Femur (tissue), 1 donor: ENCODE data around the gene ALG14.
A peak's percentile ranks its signal among the peaks of the same experiment; 100 is the strongest.
"Not testable (repeated sequence)": the region's sequence is repeated elsewhere in the genome, so short reads cannot be mapped to it uniquely, and the experiment has no call there.

Experiments used
- DNase-seq: peaks from one replicate; pipeline ENCODE4 v3.0.0-alpha.2; 2017

The ALG14 gene

GRCh38 chr1:95041491-95042165 lies 31.1 kb downstream of the ALG14 start:
- peak; percentile 85 for DNase-seq

- DNase-seq, result no peak
Observed at GRCh38 chr1:95040032-95040525, 32.7 kb downstream of the ALG14 start.

DNA sequence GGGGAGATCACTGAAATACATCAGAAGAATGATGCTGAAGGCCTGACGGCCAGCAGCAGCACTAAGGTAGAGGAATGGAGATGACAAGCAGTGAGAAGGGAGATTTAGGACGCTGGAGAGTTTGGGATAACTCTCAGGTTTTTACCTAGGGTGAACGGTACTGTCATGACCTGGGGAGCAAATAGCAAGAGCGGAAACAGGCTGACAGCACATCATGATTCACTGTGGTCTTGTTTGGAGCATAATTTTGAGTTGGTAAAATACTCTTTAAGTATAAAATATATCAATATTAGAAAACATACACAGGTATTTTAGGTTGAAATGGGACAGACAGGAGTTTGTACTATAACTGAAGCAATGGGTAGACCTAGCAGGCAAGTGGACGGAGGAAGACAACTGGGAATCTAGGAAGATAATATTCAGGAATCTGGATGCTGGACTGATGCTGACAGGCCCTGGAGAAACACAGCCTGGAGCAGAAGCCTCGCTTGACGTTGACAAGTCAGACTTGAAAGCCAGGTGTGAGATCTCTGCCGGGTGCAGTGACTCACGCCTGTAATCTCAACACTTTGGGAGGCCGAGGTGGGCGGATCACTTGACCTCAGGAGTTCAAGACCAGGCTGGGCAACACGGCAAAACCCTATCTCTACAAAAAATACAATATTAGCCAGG lies 33.3 kb downstream of the ALG14 start:
- DNase-seq, result no peak

- no peak for DNase-seq
Observed at GRCh38 chr1:95035536-95035935, 37.2 kb downstream of the ALG14 start.

GRCh38 chr1:95034506-95034905 lies 38.2 kb downstream of the ALG14 start:
- DNase-seq, result no peak

DNA sequence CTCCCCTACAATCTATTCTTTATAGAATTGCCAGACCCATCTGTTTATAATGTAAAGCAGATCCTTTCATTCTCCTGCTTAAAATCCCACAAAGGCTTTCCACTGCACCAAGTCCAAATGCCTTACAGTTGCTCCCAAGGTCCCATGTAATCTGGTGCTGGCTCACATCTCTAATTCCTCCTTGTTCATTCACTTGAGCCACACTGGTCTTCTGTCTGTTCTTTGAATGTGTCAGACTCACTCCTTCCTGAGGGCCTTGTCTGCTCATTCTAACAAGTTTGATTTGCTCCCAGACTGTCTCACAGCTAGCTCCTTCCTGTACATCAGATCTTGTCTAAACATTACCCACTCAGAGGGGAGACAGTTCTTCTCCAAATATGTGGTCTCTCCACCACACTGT lies 38.9 kb downstream of the ALG14 start:
- no peak for DNase-seq

GRCh38 chr1:95029532-95029931 lies 43.2 kb downstream of the ALG14 start:
- DNase-seq, result no peak

- DNase-seq, result no peak
Observed at GRCh38 chr1:95028954-95029353, 43.8 kb downstream of the ALG14 start.

GRCh38 chr1:95027046-95027445 lies 45.7 kb downstream of the ALG14 start:
- DNase-seq, result no peak

DNA sequence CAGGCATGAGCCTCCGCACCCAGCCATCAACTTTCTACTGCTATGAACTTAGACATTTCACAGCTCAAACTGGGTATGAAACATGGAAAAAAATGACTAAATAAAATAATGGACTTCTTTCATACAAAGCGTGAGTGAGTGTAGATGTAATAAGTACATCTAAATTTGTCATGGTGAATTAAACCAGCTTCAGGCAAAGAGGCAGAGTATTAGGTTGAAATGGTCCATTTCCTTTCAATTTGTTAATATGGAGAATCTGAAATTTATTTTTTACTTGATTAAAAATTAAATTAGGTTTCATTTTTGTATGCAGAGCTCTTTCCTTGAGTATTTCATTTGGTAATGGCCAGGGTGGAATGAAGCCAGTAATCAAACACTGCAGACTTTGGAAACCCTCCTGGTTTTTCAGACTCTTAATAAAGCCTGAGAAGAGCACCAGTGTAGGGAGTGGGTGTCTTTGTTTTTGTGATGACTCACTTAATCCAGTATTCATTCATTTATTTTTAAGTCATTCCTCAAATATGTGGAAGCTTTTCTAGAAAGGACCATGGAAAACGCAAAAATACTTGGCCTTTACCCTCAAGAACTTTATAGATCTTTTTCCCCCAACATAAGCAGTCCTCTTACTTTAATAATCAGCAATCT lies 49.2 kb downstream of the ALG14 start:
- no peak for DNase-seq

- no peak for DNase-seq
Observed at GRCh38 chr1:95022644-95022926, 50.2 kb downstream of the ALG14 start.

- peak; percentile 91 for DNase-seq
Observed at GRCh38 chr1:95021805-95022643, 50.7 kb downstream of the ALG14 start.

- no peak for DNase-seq
Observed at GRCh38 chr1:95021119-95021518, 51.6 kb downstream of the ALG14 start.

- not testable (repeated sequence) for DNase-seq
Observed at GRCh38 chr1:95019466-95019865, 53.3 kb downstream of the ALG14 start.

DNA sequence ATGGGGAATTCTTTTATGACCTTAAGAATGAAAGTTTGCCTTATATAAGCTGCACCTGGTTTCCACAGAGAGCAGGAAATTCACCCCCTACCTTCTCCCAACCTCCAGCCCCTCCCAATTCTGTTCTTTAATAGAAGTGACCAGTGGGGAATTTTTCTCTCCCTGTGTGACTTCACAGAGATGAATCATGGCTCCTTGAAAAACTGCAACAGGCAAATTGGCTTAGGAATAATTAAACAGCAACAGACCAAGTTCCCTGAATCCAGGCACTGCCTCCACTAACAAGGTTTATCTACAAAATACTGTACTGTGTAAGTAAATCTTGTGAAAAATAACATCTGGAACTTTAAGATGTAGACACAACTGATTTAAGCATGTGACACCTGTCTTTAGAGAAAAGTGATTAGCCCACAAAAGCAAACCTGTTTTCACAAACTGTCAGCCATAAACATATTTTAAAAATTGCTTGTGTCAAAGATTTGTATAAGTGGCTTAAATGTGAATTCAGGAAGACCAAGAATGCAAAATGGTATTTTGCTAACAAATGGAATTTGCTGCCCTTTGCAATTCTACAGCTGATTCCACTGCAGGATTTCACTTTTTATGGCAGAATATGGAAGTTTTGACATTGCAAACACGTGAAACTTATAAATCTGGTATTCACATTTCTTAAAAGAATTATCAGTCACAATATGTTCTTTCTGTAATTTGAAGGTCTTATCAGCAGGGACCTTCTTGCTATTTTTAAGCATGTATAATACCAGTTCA lies 54.0 kb downstream of the ALG14 start:
- DNase-seq, result no peak

- DNase-seq, result no peak
Observed at GRCh38 chr1:95017775-95018174, 55.0 kb downstream of the ALG14 start.

DNA sequence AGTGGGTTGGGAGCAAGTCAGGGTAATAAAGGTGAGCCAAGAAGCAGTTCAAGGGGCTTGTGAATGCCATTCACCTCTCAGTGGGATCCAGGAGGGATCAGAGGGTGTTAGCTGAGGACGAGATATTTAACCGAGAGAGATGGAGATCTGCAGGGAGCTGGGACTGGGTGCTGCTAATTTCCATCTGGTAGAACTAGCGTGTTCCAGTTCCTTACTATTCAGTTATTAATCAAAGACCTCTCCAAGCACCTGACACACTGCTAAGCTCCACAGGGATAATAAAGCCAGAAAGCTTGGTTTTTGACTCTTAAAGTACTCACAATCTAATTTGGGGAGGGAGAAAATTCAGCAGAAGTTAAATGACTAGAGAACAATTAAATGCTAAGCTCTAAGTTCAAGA lies 57.7 kb downstream of the ALG14 start:
- DNase-seq, result no peak

DNA sequence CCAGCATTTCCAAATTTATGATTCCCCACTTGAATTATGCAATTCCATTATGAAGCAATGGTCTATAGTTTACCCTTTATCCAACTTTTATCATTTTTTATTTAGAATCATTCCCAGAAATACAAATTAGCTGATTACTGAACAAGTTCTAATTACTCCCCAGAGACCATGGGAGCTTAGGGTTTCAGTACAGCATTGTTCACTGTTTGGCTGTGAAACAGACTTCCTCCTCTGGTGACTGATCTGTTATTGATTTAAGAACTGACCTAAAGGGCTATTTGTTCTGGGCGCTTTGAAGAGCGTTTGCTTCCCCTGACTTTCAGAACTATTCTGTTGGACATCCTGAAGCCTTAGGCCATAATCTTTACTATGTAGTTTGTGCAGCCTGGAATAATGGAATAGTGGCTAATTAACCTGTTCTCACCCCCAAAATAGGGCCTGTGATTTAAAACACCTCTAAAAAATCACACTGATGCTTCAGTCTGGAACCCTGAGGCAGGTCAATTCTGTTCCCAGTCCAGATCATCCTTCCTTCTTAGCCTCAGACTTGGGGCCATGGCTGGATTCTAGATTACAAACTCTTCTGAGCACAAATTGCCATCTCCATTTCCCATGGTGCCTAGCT lies 58.7 kb downstream of the ALG14 start:
- DNase-seq, result no peak

- no peak for DNase-seq
Observed at GRCh38 chr1:95012389-95012788, 60.4 kb downstream of the ALG14 start.

GRCh38 chr1:95010158-95010557 lies 62.6 kb downstream of the ALG14 start:
- DNase-seq, result no peak

DNA sequence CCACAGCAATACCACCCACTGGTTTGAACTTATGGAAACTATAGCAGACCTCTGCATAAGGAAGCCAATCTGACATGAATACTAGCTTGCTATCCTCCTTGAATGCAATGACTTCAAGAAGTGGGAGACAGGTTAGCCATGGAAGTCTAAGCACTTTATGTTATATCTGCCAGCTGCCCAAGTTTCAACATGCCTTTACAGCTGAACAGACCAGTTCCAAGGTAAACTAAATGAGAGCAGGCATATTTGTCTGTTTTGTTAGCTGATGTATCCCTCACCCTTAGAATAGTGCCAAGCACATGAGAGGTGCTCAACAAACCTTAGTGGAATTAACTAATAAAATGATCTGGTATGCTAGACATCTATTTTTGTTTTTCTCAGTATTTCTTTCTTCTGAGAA lies 65.1 kb downstream of the ALG14 start:
- no peak for DNase-seq

- no peak for DNase-seq
Observed at GRCh38 chr1:95006681-95007080, 66.1 kb downstream of the ALG14 start.
